ENCODE measurements around the gene VDR. TPM values are rescaled to one million over a fixed set of nuclear protein-coding genes. Genes with fewer than 3 reads are reported as not detected.

Gene VDR
- total and polyA plus RNA-seq, 2 donors (not counting 1 experiment from before 2014, with no cell fraction given): 16.2 to 24.4 TPM

GRCh38 chr12:47824198-47824597, 80.6 kb downstream of the VDR start:
- Histone ChIP-seq H3K27ac (ENCODE audit: insufficient read depth, low read length) (no peak overlapping the region), H3K9me3 (ENCODE audit: control insufficient read depth, insufficient read depth, low read depth, low read length) (no peaks in the 10 kb centered on the region), H3K9ac (ENCODE audit: insufficient read depth, low read length) (no peak overlapping the region), H4K20me1 (ENCODE audit: control insufficient read depth, extremely low read depth, insufficient read depth, low read length) (no peaks in the 10 kb centered on the region), H3K36me3 (ENCODE audit: control insufficient read depth, insufficient read depth, low read length) (no peaks in the 10 kb centered on the region), H3K4me1 (ENCODE audit: control insufficient read depth, extremely low read depth, insufficient read depth, low read length) (peaks cover 20% of the 10 kb centered on the region), H2AFZ (ENCODE audit: low read length) (no peak overlapping the region), H3K4me2 (ENCODE audit: extremely low read depth, insufficient read depth, low read length) (no peak overlapping the region), H3K4me3 (replicated peaks in 1 of 4; ENCODE audit: control extremely low read depth in 1 of 4, insufficient read depth in 1 of 4, low read depth in 3 of 4, low read length in 4 of 4) (no peak overlapping the region), H3K27me3 (ENCODE audit: control insufficient read depth, insufficient read depth, low read length) (no peaks in the 10 kb centered on the region), H3K79me2 (ENCODE audit: control insufficient read depth, insufficient read depth, low read length) (peaks cover 8% of the 10 kb centered on the region)
- no peak for TF ChIP-seq EZH2 (IDR thresholded peaks at IDR 0.05; ENCODE audit: low read length, missing control alignments)
- no peak for TF ChIP-seq CTCF (conservative IDR thresholded peaks at IDR 0.05 in 1 of 2, IDR thresholded peaks at IDR 0.05 in 1 of 2; ENCODE audit: low read depth in 1 of 2, low read length in 2 of 2)
- no peak for DNase-seq (ENCODE audit: low read depth in 2 of 2)

GRCh38 chr12:47823422-47824086, 81.2 kb downstream of the VDR start:
- Histone ChIP-seq H3K4me3 (replicated peaks in 1 of 4; ENCODE audit: control extremely low read depth in 1 of 4, insufficient read depth in 1 of 4, low read depth in 3 of 4, low read length in 4 of 4) (no peak overlapping the region), H4K20me1 (ENCODE audit: control insufficient read depth, extremely low read depth, insufficient read depth, low read length) (no peaks in the 10 kb centered on the region), H3K27ac (ENCODE audit: insufficient read depth, low read length) (no peak overlapping the region), H3K4me1 (ENCODE audit: control insufficient read depth, extremely low read depth, insufficient read depth, low read length) (peaks cover 17% of the 10 kb centered on the region), H3K9me3 (ENCODE audit: control insufficient read depth, insufficient read depth, low read depth, low read length) (no peaks in the 10 kb centered on the region), H3K27me3 (ENCODE audit: control insufficient read depth, insufficient read depth, low read length) (no peaks in the 10 kb centered on the region), H3K79me2 (ENCODE audit: control insufficient read depth, insufficient read depth, low read length) (peaks cover 15% of the 10 kb centered on the region), H3K9ac (ENCODE audit: insufficient read depth, low read length) (no peak overlapping the region), H3K4me2 (ENCODE audit: extremely low read depth, insufficient read depth, low read length) (no peak overlapping the region), H3K36me3 (ENCODE audit: control insufficient read depth, insufficient read depth, low read length) (no peaks in the 10 kb centered on the region), H2AFZ (ENCODE audit: low read length) (no peak overlapping the region)
- no peak for TF ChIP-seq CTCF (conservative IDR thresholded peaks at IDR 0.05 in 1 of 2, IDR thresholded peaks at IDR 0.05 in 1 of 2; ENCODE audit: low read depth in 1 of 2, low read length in 2 of 2)
- no peak for TF ChIP-seq EZH2 (IDR thresholded peaks at IDR 0.05; ENCODE audit: low read length, missing control alignments)
- no peak for DNase-seq (ENCODE audit: low read depth in 2 of 2)

- H3K9ac ChIP-seq (ENCODE audit: insufficient read depth, low read length): no peak overlapping the region
- H3K79me2 ChIP-seq (ENCODE audit: control insufficient read depth, insufficient read depth, low read length): peaks cover 22% of the 10 kb centered on the region
- H3K4me3 ChIP-seq (replicated peaks in 1 of 4; ENCODE audit: control extremely low read depth in 1 of 4, insufficient read depth in 1 of 4, low read depth in 3 of 4, low read length in 4 of 4): no peak overlapping the region
- TF ChIP-seq CTCF (conservative IDR thresholded peaks at IDR 0.05 in 1 of 2, IDR thresholded peaks at IDR 0.05 in 1 of 2; ENCODE audit: low read depth in 1 of 2, low read length in 2 of 2) (no peak), EZH2 (IDR thresholded peaks at IDR 0.05; ENCODE audit: low read length, missing control alignments) (no peak)
- no peaks in the 10 kb centered on the region for H3K9me3 ChIP-seq (ENCODE audit: control insufficient read depth, insufficient read depth, low read depth, low read length)
- no peak overlapping the region for H3K27ac ChIP-seq (ENCODE audit: insufficient read depth, low read length)
- H3K36me3 ChIP-seq (ENCODE audit: control insufficient read depth, insufficient read depth, low read length): peaks cover 3% of the 10 kb centered on the region
- H2AFZ ChIP-seq (ENCODE audit: low read length): no peak overlapping the region
- no peak overlapping the region for H3K4me2 ChIP-seq (ENCODE audit: extremely low read depth, insufficient read depth, low read length)
- DNase-seq (ENCODE audit: low read depth in 2 of 2): no peak
- peaks cover 22% of the 10 kb centered on the region for H3K4me1 ChIP-seq (ENCODE audit: control insufficient read depth, extremely low read depth, insufficient read depth, low read length)
- no peaks in the 10 kb centered on the region for H4K20me1 ChIP-seq (ENCODE audit: control insufficient read depth, extremely low read depth, insufficient read depth, low read length)
- H3K27me3 ChIP-seq (ENCODE audit: control insufficient read depth, insufficient read depth, low read length): no peaks in the 10 kb centered on the region
Observed at GRCh38 chr12:47822863-47823262, 81.9 kb downstream of the VDR start.
